SU-DHL-6 (cell line): Measurements from ENCODE around the gene LRRC17.

Experiments
- H2AFZ ChIP-seq: fragments of 200-600 bp; sonication (generic); 2 replicates; pipeline ENCODE4 v1.6.1; 2014; ENCODE audit warnings: low read depth, mild to moderate bottlenecking, moderate library complexity, mixed read lengths, antibody characterized with exemption, low read length; ENCODE audit not compliant: severe bottlenecking
- H3F3A ChIP-seq: fragments of 200-600 bp; shearing (Covaris generic); 2 replicates; pipeline ENCODE4 v1.6.0; 2016; ENCODE audit warnings: antibody characterized with exemption, mild to moderate bottlenecking; ENCODE audit not compliant: insufficient read depth
- H3K27ac ChIP-seq: fragments of 200-600 bp; sonication (generic); 2 replicates; pipeline ENCODE4 v1.5.1; 2016; ENCODE audit warnings: low read depth, mild to moderate bottlenecking, low read length, moderate library complexity, mixed read lengths
- H3K27me3 ChIP-seq: fragments of 200-600 bp; sonication (generic), shearing (Covaris generic); 2 replicates; pipeline ENCODE4 v1.6.0; 2014; ENCODE audit warnings: mild to moderate bottlenecking, low read length
- H3K36me3 ChIP-seq: fragments of 200-600 bp; sonication (generic); 2 replicates; pipeline ENCODE4 v1.6.1; 2014; ENCODE audit warnings: mild to moderate bottlenecking, low read length, mixed read lengths
- H3K4me2 ChIP-seq: fragments of 300-600, 200-600 bp; shearing (Covaris generic), sonication (generic); 2 replicates; pipeline ENCODE4 v1.6.0; 2014; ENCODE audit warnings: low read length, low read depth, mild to moderate bottlenecking; ENCODE audit not compliant: poor library complexity, severe bottlenecking
- H3K4me3 ChIP-seq: fragments of 200-600 bp; sonication (generic); 2 replicates; pipeline ENCODE4 v1.5.1; 2014; ENCODE audit warnings: antibody characterized with exemption, low read length, mild to moderate bottlenecking, mixed read lengths; ENCODE audit not compliant: insufficient read depth, poor library complexity, severe bottlenecking
- H3K79me2 ChIP-seq: fragments of 200-600 bp; sonication (generic); 2 replicates; pipeline ENCODE4 v1.6.1; 2014; ENCODE audit warnings: mild to moderate bottlenecking, low read length, moderate library complexity; ENCODE audit not compliant: insufficient read depth
- H3K9ac ChIP-seq: fragments of 200-600 bp; sonication (generic); 2 replicates; pipeline ENCODE4 v1.7.0; 2014; ENCODE audit warnings: mild to moderate bottlenecking, low read length
- H3K9me2 ChIP-seq: fragments of 200-600 bp; sonication (generic); replicated peaks from 2 replicates; pipeline ENCODE4 v1.6.1; 2014; ENCODE audit warnings: low read length; ENCODE audit not compliant: insufficient read depth
- H3K9me3 ChIP-seq: fragments of 200-600 bp; sonication (generic); 2 replicates; pipeline ENCODE4 v1.6.1; 2014; ENCODE audit warnings: low read length, mixed read lengths; ENCODE audit not compliant: insufficient read depth
- H4K20me1 ChIP-seq: fragments of 200-600 bp; sonication (generic); 2 replicates; pipeline ENCODE4 v1.6.1; 2014; ENCODE audit warnings: low read depth, mild to moderate bottlenecking, antibody characterized with exemption, low read length, moderate library complexity, mixed read lengths
- CTCF ChIP-seq: fragments of 200-600 bp; sonication (generic); IDR thresholded peaks from one replicate; pipeline ENCODE4 v1.5.1; 2017; ENCODE audit warnings: antibody characterized with exemption, mild to moderate bottlenecking, low read length, moderate library complexity; ENCODE audit not compliant: insufficient read depth, poor library complexity, severe bottlenecking
- EZH2phosphoT487 ChIP-seq: fragments of 200-600 bp; sonication (generic), shearing (Covaris generic); conservative IDR thresholded peaks from 2 replicates; pipeline ENCODE4 v1.6.1; 2018; ENCODE audit warnings: mild to moderate bottlenecking, antibody characterized with exemption, low read length, moderate library complexity, mixed read lengths

The LRRC17 gene

GRCh38 chr7:102967798-102968197, 55.0 kb downstream of the LRRC17 start:
- H3K79me2 ChIP-seq = no peaks in the 10 kb centered on the region
- no peak for TF ChIP-seq EZH2phosphoT487
- no peak for TF ChIP-seq CTCF
- no peaks in the 10 kb centered on the region for H3K36me3 ChIP-seq
- H3K27ac ChIP-seq = no peak overlapping the region
- no peak overlapping the region for H2AFZ ChIP-seq
- no peaks in the 10 kb centered on the region for H4K20me1 ChIP-seq
- H3K4me3 ChIP-seq = no peak overlapping the region
- H3K9me3 ChIP-seq = no peaks in the 10 kb centered on the region
- no peaks in the 10 kb centered on the region for H3F3A ChIP-seq
- no peaks in the 10 kb centered on the region for H3K9me2 ChIP-seq
- H3K9ac ChIP-seq = no peak overlapping the region
- no peaks in the 10 kb centered on the region for H3K27me3 ChIP-seq
- no peak overlapping the region for H3K4me2 ChIP-seq

GRCh38 chr7:102973096-102973802, 60.4 kb downstream of the LRRC17 start:
- no peak overlapping the region for H2AFZ ChIP-seq
- no peak for TF ChIP-seq CTCF
- no peak for TF ChIP-seq EZH2phosphoT487

GRCh38 chr7:102974366-102975236, 61.8 kb downstream of the LRRC17 start:
- TF ChIP-seq EZH2phosphoT487 (no peak), CTCF (no peak)
- no peak overlapping the region for H3K4me3 ChIP-seq
- H4K20me1 ChIP-seq = no peaks in the 10 kb centered on the region
- no peak overlapping the region for H3K9ac ChIP-seq
- no peaks in the 10 kb centered on the region for H3F3A ChIP-seq
- H3K36me3 ChIP-seq = no peaks in the 10 kb centered on the region
- H3K27me3 ChIP-seq = no peaks in the 10 kb centered on the region
- no peak overlapping the region for H3K4me2 ChIP-seq
- H3K9me3 ChIP-seq = no peaks in the 10 kb centered on the region
- H3K9me2 ChIP-seq = no peaks in the 10 kb centered on the region
- no peaks in the 10 kb centered on the region for H3K79me2 ChIP-seq
- no peak overlapping the region for H3K27ac ChIP-seq
- no peak overlapping the region for H2AFZ ChIP-seq

More at GRCh38 chr7:102973096-102973802, 60.4 kb downstream of the LRRC17 start:
- Histone ChIP-seq H3K9me3 (no peaks in the 10 kb centered on the region), H3K9me2 (no peaks in the 10 kb centered on the region), H3F3A (no peaks in the 10 kb centered on the region), H3K27ac (no peak overlapping the region), H3K36me3 (no peaks in the 10 kb centered on the region), H3K9ac (no peak overlapping the region), H4K20me1 (no peaks in the 10 kb centered on the region), H3K79me2 (no peaks in the 10 kb centered on the region), H3K4me3 (no peak overlapping the region), H3K27me3 (no peaks in the 10 kb centered on the region), H3K4me2 (no peak overlapping the region)
